HUES48 (cell line): ENCODE measurements around the gene THRSP.
"Not testable (repeated sequence)": the region's sequence is repeated elsewhere in the genome, so short reads cannot be mapped to it uniquely, and the experiment has no call there.

ENCODE experiments used
- H3K27ac ChIP-seq: one replicate; pipeline ENCODE4 v1.7.0; 2013; ENCODE audit warnings: low read depth, low read length, inconsistent platforms
- H3K27me3 ChIP-seq: 2 replicates; pipeline ENCODE4 v1.6.1; 2013; ENCODE audit warnings: mild to moderate bottlenecking, low read length; ENCODE audit not compliant: control insufficient read depth, insufficient read depth
- H3K36me3 ChIP-seq: 2 replicates; pipeline ENCODE4 v1.6.1; 2013; ENCODE audit warnings: low read length; ENCODE audit not compliant: control insufficient read depth, insufficient read depth
- H3K4me1 ChIP-seq: 2 replicates; pipeline ENCODE4 v1.6.1; 2013; ENCODE audit warnings: mild to moderate bottlenecking, low read length; ENCODE audit not compliant: control insufficient read depth, insufficient read depth
- H3K4me3 ChIP-seq: 2 replicates; pipeline ENCODE4 v1.5.1; 2013; ENCODE audit warnings: mild to moderate bottlenecking, low read depth, low read length
- H3K9ac ChIP-seq: 2 replicates; pipeline ENCODE4 v1.6.1; 2013; ENCODE audit warnings: mild to moderate bottlenecking, low read depth, low read length, moderate library complexity
- H3K9me3 ChIP-seq: 2 replicates; pipeline ENCODE4 v1.6.1; 2013; ENCODE audit warnings: low read length; ENCODE audit not compliant: control insufficient read depth, insufficient read depth

The THRSP gene

DNA sequence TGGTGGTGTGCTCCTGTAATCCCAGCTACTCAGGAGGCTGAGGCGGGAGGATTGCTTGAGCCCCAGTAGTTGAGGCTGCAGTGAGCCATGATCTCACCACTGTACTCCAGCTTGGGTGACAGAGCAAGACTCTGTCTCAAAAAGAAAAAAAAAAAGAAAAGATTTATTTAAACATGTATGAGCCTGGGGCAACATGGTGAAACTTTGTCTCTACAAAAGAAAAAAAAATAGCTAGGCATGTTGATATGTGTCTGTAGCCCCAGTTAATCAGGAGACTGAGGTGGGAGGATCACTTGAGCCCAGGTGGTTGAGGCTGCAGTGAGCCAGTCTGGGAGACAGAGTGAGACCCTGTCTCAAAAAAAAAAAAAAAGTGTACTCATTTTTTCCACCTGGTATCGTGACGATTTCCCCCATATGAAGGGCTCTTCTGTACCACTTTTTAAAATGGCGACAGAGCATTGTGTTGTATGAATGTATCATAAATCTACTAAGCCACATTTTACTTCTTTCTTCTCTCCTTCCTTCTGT lies 24.2 kb upstream of the THRSP start:
- Histone ChIP-seq H3K36me3 (no peaks in the 10 kb centered on the region), H3K4me3 (no peak overlapping the region), H3K9ac (no peak overlapping the region), H3K4me1 (peaks cover 7% of the 10 kb centered on the region; the same call in 1 of the 2 replicates), H3K27ac (no peak overlapping the region), H3K27me3 (no peaks in the 10 kb centered on the region), H3K9me3 (no peaks in the 10 kb centered on the region)

DNA sequence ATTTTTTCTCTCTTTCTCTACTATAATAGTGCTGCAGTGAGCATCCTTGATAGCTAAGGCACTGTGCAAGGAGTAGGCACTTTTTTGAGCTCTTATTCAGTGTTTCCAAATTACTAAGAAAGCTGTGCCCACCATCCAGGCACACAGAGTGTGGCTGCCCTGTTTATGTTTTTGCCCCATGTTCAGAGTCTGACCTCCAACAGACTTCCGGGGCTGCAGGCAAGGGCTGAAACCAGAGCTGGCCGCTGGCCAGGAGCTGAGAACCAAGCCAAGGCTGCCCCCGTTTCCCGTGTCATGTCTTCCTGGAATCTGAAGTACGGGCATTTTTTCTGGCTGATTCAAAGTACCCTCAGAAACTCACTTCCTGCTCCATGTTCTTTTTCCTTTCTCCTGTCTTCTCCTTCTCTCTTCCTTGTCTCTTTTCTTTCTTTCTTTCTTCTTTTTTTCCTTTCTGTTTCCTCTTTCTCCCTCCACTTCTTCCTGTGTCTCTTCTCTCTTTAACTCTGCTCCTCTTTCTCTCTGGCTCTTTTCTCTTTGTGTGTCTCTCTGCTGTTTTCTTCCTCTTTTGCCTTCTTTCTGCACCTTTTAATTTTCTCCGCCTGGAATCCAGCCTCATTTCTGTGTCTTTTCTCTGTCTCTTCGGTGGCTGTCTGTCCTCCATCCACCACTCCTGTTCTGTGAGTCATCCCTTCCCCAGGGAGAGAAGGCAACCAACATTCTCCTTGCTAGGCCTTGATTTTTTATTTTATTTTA lies 23.6 kb upstream of the THRSP start:
- no peaks in the 10 kb centered on the region for H3K27me3 ChIP-seq
- no peak overlapping the region for H3K27ac ChIP-seq
- H3K4me3 ChIP-seq = no peak overlapping the region

DNA sequence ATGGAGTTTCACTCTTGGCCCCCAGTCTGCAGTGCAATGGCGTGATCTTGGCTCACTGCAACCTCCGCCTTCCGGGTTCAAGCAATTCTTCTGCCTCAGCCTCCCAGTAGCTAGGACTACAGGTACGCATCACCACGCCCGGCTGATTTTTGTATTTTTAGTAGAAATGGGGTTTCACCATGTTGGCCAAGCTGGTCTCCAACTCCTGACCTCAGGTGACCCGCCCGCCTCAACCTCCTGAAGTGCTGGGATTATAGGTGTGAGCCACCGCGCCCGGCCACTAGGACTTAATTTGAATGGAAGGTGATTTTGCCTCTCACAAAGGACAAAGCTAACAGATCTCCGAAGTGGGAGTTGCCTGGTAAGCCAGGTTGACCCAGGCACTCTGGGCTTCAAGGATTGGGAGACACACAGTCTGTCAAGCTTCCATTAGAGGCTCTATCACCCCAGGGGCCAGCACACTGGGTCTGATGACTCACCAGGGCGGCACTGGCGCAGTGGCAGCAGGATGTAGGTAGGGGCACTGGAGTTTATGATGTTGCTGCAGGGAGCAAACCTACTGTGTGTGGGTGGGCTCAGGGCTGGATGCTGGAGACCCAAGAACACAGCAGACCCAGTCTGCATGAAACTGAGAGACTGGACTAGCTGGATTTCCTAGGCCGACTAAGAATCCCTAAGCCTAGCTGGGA lies 22.8 kb upstream of the THRSP start:
- Histone ChIP-seq H3K9me3 (no peaks in the 10 kb centered on the region), H3K9ac (no peak overlapping the region), H3K36me3 (no peaks in the 10 kb centered on the region), H3K4me1 (peaks cover 8% of the 10 kb centered on the region; the same call in 1 of the 2 replicates), H3K4me3 (no peak overlapping the region), H3K27me3 (peaks cover 3% of the 10 kb centered on the region; the same call in 1 of the 2 replicates), H3K27ac (no peak overlapping the region)

More for the DNA sequence above, 23.6 kb upstream of the THRSP start:
- Histone ChIP-seq H3K9ac (no peak overlapping the region), H3K36me3 (no peaks in the 10 kb centered on the region), H3K4me1 (peaks cover 7% of the 10 kb centered on the region; the same call in 1 of the 2 replicates), H3K9me3 (no peaks in the 10 kb centered on the region)

DNA sequence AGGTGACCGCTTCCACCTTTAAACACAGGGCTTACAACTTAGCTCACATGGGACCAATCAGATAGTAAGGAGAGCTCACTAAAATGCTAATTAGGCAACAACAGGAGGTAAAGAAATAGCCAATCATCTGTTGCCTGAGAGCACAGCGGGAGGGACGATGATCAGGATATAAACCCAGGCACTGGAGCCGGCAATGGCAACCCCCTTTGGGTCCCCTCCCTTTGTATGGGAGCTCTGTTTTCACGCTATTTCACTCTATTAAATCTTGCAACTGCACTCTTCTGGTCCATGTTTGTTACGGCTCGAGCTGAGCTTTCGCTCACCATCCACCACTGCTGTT lies 22.3 kb upstream of the THRSP start:
- not testable (repeated sequence) for H3K27ac ChIP-seq, H3K9ac ChIP-seq, H3K9me3 ChIP-seq, H3K36me3 ChIP-seq, H3K27me3 ChIP-seq, H3K4me3 ChIP-seq
- H3K4me1 ChIP-seq = peaks cover 10% of the 10 kb centered on the region; the same call in 1 of the 2 replicates

DNA sequence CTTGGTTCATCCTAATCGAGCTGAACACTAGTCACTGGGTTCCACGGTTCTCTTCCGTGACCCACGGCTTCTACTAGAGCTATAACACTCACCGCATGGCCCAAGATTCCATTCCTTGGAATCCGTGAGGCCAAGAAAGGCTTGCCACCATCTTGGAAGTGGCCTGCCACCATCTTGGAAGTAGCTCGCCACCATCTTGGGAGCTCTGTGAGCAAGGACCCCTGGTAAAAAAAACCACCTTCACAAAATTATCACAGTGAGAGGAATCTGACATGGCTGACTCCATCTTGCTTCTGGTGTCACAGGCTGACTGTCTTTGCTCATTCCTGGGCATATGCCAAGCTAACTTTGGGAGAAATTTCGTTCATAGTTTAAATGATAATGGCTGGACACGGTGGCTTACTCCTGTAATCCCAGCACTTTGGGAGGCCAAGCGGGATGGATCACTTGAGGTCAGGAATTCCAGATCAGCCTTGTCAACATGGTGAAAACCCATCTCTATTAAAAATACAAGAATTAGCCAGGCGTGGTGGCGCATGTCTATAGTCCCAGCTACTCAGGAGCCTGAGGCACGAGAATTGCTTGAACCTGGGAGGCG lies 21.7 kb upstream of the THRSP start:
- H3K9ac ChIP-seq = no peak overlapping the region
- H3K4me1 ChIP-seq = peaks cover 10% of the 10 kb centered on the region; the same call in 1 of the 2 replicates
- H3K4me3 ChIP-seq = no peak overlapping the region
- H3K36me3 ChIP-seq = no peaks in the 10 kb centered on the region
- no peak overlapping the region for H3K27ac ChIP-seq
- no peaks in the 10 kb centered on the region for H3K9me3 ChIP-seq
- peaks cover 3% of the 10 kb centered on the region; the same call in 1 of the 2 replicates for H3K27me3 ChIP-seq

DNA sequence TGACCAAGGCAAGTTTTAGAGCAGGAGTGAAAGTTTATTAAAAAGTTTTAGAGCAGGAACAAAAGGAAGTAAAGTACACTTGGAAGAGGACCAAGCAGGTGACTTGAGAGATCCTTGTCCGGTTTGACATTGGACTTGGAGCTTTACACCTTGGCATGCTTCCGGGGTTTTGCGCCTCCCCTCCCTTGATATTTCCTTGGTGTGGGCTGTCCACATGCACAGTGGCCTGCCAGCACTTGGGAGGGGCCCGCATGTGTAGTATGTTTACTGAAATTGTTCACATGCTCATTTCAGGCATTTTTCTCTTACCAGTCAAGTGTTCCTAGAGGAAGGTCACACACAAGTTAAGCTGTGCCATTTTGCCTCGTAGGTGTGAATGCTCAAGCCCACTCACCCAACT lies 19.0 kb upstream of the THRSP start:
- H3K4me1 ChIP-seq = peaks cover 10% of the 10 kb centered on the region; the same call in 1 of the 2 replicates
- H3K9ac ChIP-seq = no peak overlapping the region
- no peak overlapping the region for H3K4me3 ChIP-seq
- H3K27ac ChIP-seq = no peak overlapping the region
- H3K36me3 ChIP-seq = no peaks in the 10 kb centered on the region
- peaks cover 3% of the 10 kb centered on the region; the same call in 1 of the 2 replicates for H3K27me3 ChIP-seq
- no peaks in the 10 kb centered on the region for H3K9me3 ChIP-seq

DNA sequence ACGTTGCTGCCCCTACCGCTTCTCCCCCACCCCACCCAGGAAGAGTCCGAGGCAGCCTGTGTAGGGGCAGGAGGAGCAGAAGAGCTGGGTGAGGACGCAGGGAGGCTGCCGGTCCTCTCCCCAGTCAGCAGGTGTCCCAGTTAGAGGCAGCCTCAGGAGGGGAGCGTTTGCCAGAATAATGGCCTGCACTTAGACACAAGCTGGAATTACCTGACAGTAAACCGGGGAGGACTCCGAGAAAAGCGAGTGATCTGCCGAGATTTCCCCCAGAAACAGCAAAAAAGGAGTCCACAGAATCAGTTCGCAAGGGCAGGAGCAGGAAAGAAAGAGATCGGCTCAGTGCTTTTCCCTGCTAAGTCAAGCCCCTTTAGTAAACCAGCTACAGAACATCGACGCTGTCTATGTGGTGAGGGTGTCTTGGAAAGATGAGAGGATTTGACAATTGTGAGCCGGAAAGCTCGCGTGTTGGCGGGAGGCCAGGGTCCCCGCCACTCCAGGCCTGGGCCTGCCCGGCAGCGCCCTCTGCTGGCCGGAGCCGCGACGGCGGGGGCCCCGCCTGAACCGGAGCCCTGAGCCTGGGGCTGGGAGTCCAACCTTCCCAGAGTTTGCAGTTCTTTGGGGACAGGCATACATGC lies 17.7 kb upstream of the THRSP start:
- no peak overlapping the region for H3K9ac ChIP-seq
- H3K4me1 ChIP-seq = peaks cover 9% of the 10 kb centered on the region
- H3K4me3 ChIP-seq = peak overlapping the region; percentile 45; the same call in 1 of the 2 replicates
- H3K36me3 ChIP-seq = no peaks in the 10 kb centered on the region
- peaks cover 3% of the 10 kb centered on the region; the same call in 1 of the 2 replicates for H3K27me3 ChIP-seq
- no peak overlapping the region for H3K27ac ChIP-seq
- no peaks in the 10 kb centered on the region for H3K9me3 ChIP-seq

DNA sequence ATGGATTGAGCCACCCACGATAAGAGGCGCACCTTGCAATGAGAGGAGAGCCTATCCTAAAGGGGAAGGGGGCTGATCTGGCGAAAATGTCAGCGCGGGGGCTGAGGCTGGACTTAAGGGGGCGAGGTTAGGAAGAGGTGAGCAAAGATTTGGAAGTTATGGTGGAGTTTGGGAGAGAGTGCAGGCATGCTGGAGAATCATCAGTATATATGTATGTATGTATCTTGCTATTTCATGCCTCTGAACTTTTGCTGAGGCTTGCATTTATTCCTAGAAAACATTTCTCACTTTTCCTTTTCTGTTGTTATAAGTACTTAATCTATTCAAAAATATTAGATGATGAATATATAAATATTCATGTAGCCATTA lies 17.2 kb upstream of the THRSP start:
- Histone ChIP-seq H3K36me3 (no peaks in the 10 kb centered on the region), H3K27ac (no peak overlapping the region), H3K9ac (no peak overlapping the region), H3K27me3 (peaks cover 3% of the 10 kb centered on the region; the same call in 1 of the 2 replicates), H3K4me1 (peaks cover 10% of the 10 kb centered on the region), H3K9me3 (no peaks in the 10 kb centered on the region), H3K4me3 (no peak overlapping the region)

DNA sequence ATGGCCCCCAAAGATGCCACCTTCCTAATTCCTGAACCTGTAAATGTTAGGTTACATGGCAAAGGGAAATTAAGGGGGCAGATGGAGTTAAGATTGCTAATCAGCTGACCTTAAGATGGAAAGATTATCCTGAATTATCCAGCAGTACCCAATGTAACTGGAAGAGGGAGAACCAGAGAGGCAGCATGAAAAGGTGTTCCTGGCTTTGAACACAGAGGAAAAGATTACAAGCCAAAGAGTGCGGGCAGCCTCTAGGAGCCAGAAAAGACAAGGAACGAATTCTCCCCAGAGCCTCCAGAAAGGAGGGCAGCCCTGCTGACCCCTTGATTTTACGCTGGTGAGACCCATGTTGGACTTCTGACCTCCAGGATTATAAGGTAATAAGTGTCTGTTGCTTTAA lies 15.1 kb upstream of the THRSP start:
- H3K9me3 ChIP-seq = no peaks in the 10 kb centered on the region
- peaks cover 12% of the 10 kb centered on the region for H3K4me1 ChIP-seq
- H3K36me3 ChIP-seq = no peaks in the 10 kb centered on the region
- H3K27ac ChIP-seq = no peak overlapping the region
- no peak overlapping the region for H3K4me3 ChIP-seq
- peaks cover 3% of the 10 kb centered on the region; the same call in 1 of the 2 replicates for H3K27me3 ChIP-seq
- H3K9ac ChIP-seq = no peak overlapping the region

DNA sequence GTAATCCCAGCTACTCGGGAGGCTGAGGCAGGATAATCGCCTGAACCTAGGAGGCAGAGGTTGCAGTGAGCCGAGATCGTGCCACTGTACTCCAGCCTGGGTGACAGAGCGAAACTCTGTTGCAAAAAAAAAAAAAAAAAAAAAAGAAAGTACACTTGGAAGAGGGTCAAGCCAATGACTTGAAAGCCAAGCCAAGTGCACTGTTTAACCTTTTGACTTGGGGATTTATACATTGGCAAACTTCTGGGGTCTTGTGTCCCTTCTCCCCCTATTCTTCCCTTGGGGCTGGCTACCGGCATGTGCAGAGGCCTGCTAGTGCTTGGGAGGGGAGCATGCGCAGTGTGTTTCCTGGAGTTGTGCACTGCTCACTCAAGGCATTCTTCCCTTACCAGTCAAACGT lies 14.3 kb upstream of the THRSP start:
- no peak overlapping the region for H3K27ac ChIP-seq
- no peaks in the 10 kb centered on the region for H3K9me3 ChIP-seq
- peaks cover 3% of the 10 kb centered on the region; the same call in 1 of the 2 replicates for H3K27me3 ChIP-seq
- H3K36me3 ChIP-seq = no peaks in the 10 kb centered on the region
- peaks cover 12% of the 10 kb centered on the region for H3K4me1 ChIP-seq
- no peak overlapping the region for H3K4me3 ChIP-seq
- no peak overlapping the region for H3K9ac ChIP-seq
